ENCODE measurements around the gene SYNE1.
"Not testable (repeated sequence)": the region's sequence is repeated elsewhere in the genome, so short reads cannot be mapped to it uniquely, and the experiment has no call there.

Gene SYNE1

DNA sequence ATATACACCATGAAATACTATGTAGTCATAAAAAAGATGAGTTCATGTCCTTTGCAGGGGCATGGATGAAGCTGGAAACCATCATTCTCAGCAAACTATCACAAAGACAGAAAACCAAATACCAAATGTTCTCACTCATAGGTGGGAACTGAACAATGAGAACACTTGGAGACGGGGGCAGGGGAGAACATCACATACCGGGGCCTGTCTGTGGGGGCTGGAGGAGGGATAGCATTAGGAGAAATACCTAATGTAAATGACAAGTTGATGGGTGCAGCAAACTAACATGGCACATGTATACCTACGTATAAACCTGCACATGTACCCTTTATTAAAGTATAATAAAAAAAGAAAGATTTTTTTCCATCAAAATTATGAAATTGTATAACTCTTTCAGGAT lies 22.4 kb downstream of the SYNE1 start:
- not testable (repeated sequence) for DNase-seq (ENCODE audit: low read depth in 2 of 2)

DNA sequence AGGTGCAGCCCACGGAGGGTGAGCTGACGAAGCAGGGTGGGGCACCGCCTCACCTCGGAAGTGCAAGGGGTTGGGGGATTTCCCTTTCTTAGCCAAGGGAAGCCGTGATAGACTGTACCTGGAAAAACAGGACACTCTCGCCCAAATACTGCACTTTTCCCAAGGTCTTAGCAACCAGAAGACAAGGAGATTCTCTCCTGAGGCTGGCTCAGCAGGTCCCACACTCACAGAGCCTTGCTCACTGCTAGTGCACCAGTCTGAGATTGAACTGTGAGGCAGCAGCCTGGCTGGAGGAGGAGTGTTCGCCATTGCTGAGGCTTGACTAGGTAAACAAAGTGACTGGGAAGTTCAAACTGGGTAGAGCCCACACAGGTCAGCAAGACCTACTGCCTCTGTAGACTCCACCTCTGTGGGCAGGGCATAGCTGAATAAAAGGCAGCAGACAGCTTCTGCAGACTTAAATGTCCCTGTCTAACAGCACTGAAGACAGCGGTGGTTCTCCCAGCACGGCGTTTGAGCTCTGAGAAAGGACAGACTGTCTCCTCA lies 28.0 kb downstream of the SYNE1 start:
- DNase-seq (ENCODE audit: low read depth in 2 of 2) = no peak

DNA sequence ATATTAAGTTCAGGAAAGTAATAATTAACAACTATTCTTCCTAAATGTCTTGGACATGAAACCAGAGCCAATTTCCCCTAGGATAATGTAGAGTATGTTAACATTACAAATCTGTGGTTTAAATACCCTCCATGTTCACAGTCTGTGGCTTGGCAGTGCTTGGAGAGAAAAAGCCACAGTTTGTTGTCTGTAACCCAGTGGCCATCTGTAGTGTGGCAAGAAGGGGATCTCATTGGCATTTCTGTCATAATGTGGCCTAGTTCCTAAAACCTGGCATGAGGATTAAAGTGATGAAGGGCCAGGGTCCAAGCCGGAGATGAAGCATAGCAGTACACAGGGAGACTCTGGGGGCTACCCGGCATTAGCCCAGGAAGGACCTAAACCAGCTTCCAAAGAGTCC lies 31.2 kb downstream of the SYNE1 start:
- DNase-seq (ENCODE audit: low read depth in 2 of 2) = no peak

DNA sequence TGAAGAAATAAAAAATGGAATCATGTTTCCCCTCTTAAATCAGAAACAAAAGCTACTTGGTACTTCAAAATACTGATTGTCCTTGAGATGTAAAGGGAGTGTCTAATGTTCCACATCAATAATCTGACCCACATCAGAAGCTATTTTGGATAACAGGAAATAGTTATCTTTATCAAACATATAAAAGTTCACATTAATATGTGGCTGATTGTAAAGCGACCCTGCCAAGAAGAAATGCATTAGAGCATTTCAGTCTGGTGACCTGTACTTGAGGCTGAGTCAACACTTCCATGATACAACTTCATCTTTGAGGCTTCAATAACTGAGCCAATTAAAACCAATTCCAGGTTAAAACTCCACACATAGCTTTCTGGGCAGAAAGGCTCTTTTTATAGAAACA lies 31.8 kb downstream of the SYNE1 start:
- DNase-seq (ENCODE audit: low read depth in 2 of 2) = no peak

DNA sequence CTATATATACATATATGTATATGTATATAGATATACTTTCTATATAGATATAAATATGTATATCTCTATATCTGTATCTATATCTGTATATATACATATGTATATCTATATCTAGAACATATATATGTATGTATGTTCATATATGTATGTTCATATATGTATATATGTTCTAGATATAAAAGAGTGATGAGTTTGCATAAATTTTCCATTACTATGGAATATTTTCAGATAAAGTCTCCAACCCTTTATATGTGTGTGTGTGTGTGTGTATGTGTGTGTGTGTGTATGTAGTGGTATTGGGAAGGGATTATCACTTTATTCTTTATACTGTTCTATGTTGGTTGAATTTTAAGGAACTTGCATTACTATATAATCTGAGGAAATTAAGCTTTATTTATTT lies 33.3 kb downstream of the SYNE1 start:
- no peak for DNase-seq (ENCODE audit: low read depth in 2 of 2)

DNA sequence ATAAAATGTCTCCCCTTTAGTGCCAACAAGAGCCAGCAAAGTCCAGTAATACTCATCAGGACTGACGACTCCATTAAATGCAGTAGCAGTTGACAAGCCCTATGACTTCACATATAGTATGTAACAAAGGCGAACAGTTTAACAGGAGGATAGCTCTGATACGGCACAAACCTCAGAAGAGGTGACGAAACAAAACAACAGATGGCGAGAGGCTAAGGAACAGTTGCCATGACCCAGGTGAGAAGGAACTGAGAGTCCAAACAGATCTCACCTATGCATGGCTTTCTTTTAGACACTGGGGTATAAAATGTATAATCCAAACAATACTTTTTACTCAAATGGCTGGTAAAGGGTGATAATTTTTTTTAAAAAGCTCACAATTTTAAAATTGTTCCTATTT lies 37.1 kb downstream of the SYNE1 start:
- no peak for DNase-seq (ENCODE audit: low read depth in 2 of 2)

DNA sequence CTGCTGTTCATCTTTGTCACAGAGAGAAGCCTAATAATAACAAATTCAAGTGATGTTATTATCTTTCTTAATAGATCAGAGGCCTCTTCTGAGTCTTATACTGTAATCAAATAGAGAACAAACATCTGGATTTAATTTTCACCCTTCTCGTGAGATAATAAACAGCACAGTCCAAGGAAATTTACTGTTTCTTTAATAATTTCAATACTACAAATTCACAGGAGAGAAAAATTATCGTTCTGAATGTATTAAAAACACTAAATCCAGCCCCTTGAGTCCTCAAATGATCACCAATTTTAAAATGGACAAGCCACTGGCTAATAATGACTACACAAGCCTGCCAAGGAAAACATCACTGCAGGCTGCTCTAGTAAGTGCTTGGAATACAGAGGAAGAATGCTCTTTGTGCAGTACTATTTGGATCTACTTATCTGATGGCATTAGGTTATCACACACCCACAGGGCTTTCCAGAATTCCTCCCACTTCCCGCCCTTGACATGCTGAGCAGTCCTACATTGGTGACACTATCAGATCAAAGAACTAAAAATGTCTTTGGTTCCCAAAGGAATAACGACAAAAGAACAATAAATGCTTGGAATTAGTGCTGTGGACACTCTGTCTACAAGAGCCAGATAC lies 38.1 kb downstream of the SYNE1 start:
- DNase-seq (ENCODE audit: low read depth in 2 of 2) = no peak

DNA sequence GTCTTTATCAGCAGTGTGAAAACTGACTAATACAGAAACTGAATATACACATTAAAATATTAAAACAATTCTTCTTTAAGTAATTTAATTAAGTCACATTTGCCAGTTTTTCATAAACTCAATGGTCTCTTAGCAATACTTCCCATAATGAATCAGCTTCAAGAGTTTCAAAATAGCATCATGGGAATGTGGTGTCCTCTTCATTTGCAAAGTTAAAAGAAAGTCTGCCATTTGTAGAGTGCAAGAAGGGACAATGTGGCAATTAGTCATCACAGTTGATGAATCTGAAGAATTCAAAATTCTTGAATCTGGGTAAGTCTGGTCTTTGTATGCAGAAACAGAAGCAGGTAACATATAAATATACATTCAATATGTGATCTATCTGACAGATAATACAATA lies 38.7 kb downstream of the SYNE1 start:
- no peak for DNase-seq (ENCODE audit: low read depth in 2 of 2)

DNA sequence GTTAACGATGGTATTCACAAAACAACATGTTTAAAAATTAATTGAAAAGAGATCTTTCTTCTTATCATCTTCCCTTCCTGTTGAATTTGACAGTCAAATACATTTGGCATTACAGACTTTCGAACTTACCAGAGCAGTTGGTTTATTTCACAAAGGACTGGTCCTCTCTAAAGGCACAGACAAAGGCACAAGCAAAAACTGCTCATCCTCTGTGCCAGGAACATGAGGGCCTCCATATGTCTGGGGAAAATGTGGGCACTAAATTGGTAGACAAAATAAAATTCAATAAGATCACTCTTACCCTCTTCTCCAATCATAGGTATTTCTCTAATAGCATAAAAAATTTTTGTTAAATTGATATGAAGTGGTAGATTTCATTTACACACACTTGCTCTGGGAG lies 40.4 kb downstream of the SYNE1 start:
- no peak for DNase-seq (ENCODE audit: low read depth in 2 of 2)

DNA sequence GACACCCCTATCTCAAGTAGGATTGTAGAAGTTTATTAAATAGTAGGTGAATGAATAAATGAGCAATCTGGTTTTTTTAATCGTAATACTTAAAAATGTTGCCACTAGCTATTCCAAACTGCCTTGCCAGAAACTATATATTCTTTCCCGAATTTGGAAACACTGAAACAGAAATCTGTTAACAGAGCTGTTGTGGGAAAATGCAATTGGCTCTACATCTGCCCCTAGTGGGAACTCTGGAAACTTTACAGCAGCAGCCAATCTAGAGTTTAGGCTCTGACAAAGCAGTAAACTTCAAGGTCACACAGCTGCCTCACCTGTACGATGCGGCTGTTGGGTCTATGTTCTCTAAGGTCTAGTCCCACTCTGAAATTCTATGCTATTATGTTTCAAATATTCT lies 41.7 kb downstream of the SYNE1 start:
- no peak for DNase-seq (ENCODE audit: low read depth in 2 of 2)

DNA sequence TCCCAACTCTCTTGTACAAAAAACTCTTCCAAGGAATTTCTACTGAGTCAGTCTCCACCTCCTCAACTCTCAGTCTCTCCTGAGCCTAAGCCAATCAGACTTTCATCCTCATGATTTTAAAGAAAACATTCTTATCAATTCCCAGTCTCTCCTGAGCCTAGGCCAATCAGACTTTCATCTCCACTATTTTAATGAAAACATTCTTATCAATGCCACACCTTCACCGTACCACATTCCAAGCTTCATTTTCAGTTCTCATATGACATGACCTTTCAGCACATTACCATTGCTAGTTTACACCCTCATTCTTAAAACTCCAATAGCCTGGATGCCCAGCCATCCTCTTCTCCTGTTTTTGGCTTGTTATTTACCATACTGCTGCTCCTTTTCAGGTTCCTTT lies 42.5 kb downstream of the SYNE1 start:
- DNase-seq (ENCODE audit: low read depth in 2 of 2) = no peak

DNA sequence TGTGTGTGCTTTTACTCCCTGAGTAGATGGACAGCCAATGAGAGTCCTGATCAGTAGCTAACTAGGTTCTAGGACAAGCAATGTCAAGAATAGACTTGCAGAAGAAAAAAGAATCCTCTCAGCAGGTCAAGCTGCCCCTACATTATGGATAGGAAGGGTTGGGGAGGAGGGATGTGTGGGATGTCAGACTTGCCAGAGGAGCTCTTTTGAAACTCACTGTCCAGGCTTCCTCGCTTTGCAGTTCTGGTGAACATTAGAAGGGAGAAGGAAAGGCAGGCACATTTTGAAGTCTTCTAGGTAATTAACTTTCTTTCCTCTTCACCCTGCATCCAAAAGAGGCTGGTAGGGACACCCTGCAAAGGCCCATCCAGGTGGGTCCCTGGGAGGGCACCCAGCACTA lies 48.7 kb downstream of the SYNE1 start:
- DNase-seq (ENCODE audit: low read depth in 2 of 2) = no peak

DNA sequence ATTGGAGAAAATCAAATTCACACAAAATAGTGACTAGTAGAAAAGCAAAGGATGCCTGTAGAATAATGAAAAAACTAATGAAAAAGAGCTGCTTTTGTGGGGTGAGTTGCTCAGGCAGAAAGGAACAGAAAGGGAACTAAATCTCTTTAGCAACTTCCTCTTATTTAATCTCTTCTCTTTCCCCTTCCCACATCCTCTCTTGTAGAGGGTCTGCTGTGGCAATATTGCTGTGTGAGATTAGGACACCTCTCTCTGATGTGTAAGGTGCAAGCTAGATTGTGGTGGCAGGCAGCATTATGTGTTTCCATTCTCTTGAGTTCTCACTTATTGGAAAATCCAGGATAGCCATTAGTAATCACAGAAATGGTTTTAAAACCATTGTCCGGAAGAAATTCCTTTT lies 49.7 kb downstream of the SYNE1 start:
- DNase-seq (ENCODE audit: low read depth in 2 of 2) = no peak

DNA sequence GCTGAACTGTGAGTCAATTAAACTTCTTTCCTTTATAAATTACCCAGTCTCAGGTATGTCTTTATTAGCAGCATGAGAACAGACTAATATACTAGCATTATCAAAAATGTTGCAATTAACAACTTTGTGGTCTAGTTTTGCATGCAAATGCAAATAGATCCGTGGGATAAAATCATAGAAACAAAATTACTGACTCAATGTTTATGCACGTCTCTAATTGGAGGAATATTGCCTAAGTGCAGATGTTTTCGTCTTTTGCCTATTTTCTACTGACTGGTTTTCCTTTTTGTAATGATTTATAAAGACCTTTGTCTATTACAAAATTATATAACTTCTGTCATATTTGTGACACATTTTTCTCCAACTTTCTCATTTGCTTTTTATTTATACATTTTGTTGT lies 51.9 kb downstream of the SYNE1 start:
- DNase-seq (ENCODE audit: low read depth in 2 of 2) = no peak

DNA sequence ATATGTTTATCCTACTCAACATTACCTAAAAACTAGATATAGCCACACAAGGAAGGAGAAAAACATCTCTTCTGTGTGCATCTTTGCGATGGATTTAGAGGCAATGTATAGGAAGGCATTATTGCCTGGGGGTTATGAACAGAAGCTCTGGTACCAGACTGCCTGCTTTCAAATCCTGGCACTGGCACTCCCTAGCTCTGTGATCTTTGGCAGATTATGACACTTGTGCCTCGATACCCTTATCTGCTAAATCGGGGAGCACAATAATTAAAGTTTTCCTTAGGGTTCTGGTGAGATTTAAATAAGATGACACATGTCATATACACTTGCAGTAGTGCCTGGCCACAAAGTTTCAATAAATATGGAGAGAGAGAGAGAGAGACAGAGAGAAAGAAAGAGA lies 53.3 kb downstream of the SYNE1 start:
- DNase-seq (ENCODE audit: low read depth in 2 of 2) = no peak

DNA sequence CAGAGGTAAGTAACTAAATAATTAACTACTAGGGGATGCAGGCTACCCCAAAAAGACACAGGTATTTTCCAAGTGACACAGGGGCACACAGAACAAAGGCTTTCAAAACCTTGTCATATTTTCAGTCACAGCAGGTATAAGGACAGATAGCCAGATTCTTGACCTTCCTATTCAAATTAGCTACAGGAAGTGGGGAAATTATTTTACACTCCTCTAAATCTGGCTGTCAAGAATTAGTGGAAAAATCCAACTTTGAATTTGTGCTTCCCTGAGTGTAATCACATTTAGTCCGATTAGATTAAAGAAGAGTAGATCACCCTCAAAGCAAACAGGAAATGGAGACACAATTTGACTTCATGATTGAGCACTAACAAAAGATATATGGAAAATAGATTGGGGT lies 60.6 kb downstream of the SYNE1 start:
- DNase-seq (ENCODE audit: low read depth in 2 of 2) = no peak

DNA sequence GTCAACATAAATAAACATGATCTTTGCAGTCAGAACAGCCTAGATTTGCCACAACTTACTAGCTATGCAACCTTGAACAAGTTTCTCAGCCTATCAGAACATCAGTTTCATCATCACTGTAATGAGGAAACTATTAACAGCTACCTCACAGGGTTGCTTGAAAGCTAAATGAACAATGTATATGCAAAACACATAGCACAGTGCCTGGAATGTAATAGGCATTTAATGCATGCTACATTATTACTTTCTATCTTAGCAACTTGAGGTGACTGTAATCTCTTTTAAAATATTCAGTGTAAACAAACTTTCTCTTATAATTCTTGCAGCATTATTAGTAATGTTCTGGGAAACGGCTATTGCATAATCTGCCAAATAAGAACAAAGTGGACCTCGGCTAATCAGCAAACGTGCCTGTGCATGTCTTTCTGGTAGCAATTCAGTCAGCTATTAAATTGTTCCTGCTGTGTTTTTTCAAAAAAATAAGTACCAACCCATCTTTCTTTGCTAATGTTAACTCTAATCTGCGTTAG lies 61.5 kb downstream of the SYNE1 start:
- no peak for DNase-seq (ENCODE audit: low read depth in 2 of 2)

DNA sequence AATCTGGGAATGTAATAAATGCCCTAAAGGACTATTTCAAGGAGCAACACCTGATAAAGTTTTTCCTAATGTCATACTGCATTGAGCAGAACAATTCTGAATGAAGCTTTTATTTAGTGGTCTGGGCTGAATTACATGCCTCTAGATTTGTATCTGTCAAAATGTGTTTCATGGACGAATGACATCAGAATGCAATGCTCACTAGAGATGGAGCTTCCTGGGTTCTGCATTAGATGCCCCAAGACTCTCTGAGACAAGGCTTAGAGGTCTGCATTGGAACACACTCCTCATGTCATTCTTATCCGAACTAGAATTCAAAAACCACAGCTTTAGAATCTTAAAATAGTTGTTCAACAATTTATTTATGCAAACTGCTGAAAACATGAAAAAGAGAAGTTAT lies 62.0 kb downstream of the SYNE1 start:
- DNase-seq (ENCODE audit: low read depth in 2 of 2) = no peak

DNA sequence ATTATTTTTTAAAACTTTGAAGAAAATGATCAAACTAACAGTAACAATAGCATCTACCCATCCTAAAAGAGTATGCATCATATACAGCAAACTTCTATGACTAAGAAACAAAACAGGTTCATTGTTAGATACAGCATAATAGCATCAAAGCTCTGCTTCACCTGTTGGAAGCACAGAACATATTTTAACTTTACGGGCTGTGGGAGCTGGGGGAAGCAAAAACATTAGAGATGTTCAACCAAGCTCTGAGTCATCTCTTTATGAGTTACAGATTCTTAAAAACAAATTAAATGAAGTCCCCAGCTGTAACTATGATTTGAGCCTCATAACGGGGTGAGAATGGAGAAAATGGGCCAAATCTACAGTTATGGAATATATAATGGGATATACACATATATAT lies 63.4 kb downstream of the SYNE1 start:
- no peak for DNase-seq (ENCODE audit: low read depth in 2 of 2)

DNA sequence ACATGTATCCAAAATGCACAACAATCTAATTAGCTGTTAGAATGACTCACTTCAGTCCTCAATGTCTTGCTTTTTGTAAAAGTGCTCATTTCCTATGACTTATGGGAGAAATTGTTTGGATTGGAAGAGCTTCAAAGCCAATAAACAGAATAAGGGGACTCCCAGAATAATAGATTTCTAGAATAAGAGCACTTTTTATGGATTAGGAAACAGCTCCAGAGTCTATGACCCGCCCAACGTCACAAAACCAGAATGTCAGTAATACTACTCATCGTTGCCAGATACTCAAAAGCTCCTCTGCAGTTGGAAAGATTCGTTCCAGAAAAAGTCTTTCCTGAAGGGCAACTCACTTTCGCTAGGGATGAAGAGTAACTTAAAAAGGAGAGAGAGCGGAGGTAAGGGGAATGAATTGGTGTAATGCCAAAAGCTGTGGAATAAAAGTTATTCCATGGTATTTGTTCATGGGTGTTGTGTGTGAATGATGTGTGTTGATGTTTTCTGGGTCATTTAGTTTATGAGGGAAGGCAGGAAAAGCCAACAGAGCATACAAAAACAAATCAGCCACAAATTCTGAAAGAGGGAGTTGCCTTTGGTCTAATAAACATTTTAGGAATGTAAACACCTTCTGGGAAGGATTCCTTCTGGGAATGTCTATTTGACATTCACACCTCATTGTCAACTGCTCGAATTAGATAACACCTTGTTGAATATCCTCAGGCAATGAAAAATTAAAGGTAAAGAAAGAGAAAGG lies 64.6 kb downstream of the SYNE1 start:
- DNase-seq (ENCODE audit: low read depth in 2 of 2) = no peak

DNA sequence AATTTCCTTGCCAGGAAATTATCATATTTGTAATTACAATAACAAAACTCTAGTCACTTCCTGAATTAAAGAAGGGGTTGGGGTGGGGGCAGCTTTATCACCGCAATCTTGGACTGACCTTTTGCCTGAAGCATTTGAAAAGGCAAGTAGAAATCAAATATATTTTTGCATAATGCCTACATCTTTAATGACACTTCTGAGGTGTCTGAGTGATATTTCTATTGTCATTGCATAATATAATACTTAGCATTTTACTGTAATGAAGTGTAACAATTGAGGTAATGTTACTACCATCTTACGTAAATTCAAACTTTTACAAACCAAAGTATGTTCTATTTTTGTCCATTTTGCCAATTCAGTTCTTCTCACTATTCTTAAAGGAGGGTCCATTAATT lies 65.2 kb downstream of the SYNE1 start:
- DNase-seq (ENCODE audit: low read depth in 2 of 2) = no peak

DNA sequence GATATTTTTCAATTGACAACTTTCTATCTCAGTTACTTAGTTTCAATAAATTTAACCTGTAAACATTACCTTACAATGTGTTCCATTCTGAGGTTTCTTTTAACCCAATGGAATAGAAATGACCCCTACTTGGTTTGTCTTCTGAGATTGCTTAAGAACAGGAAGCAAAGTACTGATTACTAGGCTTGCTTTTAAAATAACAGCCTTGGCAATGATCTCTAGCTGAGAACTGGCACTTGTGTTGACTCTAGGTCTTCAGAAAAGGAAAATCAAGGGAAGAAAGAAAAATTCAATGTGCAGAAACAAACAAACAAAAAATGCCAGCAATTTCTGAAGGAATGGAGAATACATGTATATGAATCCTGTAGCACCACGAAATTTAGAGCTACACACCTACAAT lies 66.1 kb downstream of the SYNE1 start:
- DNase-seq (ENCODE audit: low read depth in 2 of 2) = no peak

DNA sequence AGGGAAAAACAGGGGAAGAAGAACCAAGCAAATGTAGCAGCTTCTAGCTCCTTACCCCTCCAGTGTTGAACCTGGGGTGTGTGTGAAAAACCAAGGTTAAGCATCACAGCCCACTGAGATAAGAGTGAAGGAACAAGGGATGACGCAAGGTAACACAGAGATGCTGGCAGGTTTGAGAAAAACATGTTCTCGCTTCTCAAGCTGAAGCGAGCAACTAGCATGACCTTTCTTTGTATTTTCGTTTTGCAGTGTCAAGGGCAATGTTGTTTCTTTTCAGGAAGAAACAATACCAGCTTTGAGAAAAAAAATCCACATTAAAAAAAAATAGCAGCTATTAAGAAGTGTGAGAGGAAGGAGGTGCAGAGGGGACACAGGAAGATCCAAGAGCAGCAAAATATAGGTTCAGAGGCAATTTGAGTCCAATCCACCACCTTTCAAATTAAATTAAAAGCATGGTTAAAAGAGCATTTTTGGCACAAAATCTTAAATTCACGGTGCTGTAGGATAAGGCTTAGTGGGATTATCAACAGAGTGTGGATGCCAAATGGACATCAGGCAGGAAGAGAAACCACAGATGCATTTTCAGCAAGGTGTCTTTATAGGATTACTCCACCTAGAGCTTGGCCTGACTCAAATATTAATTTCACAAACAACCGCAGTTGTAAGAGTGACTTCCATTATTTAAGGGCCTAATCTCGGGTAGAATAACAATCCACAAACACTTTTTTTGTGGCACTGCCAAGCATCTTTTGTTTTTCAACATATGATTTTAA lies 70.9 kb downstream of the SYNE1 start:
- DNase-seq (ENCODE audit: low read depth in 2 of 2) = no peak

Measured in stimulated activated CD8-positive, alpha-beta memory T cell treated with anti-CD3 and anti-CD28 coated beads, Interleukin-7, amount 100 ng/mL, for 1 hour (primary cell).